ENCODE results near the gene TMCC1.
A peak's percentile ranks its signal among the peaks of the same experiment; 100 is the strongest.
"Not testable (repeated sequence)": the region's sequence is repeated elsewhere in the genome, so short reads cannot be mapped to it uniquely, and the experiment has no call there.

The TMCC1 gene

DNA sequence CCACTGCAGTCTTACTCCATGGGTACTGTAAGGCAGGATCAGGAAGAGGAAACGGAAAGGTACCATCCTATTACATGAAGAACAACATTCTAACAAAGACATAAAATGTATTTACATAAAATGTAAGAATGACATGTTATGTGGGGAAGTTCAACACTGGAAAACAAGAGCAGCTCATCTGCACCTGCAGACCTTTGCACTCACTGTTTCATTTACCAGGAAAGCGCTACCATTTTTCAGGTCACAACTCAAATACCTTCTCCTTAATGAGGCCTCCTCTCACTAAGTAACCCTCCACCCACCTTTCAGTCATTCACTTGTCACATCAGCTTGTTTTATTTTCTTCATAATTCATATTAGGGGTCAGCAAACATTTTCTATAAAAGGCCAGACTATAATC lies 2.6 kb downstream of the TMCC1 start:
- DNase-seq: no peak

GRCh38 chr3:129890125-129890524 lies 3.4 kb downstream of the TMCC1 start:
- DNase-seq: no peak

DNA sequence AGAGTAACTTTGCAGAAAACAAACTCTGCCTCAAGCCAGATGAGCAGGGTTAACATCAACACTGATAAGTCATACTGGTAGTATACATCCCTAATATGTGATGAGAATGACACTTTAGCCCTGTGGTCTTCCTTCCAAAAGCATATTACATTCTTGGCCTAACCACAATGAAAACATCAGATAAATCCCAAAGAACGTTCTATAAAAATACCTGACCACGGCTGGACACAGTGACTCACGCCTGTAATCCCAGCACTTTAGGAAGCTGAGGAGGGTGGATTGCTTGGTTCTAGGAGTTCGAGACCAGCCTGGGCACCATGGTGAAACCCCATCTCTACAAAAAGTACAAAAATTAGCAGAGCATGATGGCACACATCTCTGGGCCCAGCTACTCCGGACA lies 4.7 kb downstream of the TMCC1 start:
- no peak for DNase-seq

- no peak for DNase-seq
These were observed 12.2 kb downstream of the TMCC1 start for GRCh38 chr3:129881261-129881660.

- no peak for DNase-seq
These were observed 15.2 kb downstream of the TMCC1 start for GRCh38 chr3:129878355-129878754.

- not testable (repeated sequence) for DNase-seq
These were observed 19.0 kb downstream of the TMCC1 start for GRCh38 chr3:129874479-129874878.

DNA sequence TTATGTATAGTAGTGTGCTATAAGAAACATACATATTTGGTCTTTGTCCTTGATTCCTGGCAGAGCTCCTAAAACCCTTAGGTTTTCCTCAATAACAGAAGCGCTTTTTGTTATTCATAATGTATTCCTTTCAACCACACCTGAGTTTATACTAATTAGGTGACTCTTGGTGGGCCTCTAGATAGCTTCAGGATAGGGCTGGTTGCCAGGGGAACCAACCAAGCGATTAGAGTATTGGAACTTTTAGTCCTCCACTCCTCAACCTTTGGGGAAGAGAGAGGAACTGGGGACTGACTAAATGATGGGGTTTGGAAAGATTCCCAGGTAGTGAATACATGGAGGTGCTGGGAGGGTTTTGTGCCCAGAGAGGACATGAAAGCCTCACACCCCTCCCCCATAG lies 24.6 kb downstream of the TMCC1 start:
- no peak for DNase-seq

- DNase-seq: no peak
These were observed 25.9 kb downstream of the TMCC1 start for GRCh38 chr3:129867506-129868124.

DNA sequence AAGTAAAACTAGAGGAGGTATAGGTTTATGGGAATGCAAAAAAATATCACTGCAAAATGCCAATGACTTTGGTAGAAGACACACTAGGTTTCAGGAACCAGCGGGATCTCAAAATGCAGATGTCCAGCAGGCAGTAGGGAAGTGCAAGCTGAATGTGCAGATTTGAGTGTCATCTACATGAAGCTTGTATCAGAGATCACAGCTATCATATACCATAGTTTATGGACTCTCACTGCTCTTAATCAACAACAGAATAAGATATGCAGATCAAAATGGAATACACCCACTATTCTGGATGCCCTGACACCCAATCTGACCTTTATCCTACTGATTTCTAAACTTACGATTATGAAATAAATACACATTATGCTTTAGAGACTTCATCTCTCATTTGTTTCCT lies 27.7 kb downstream of the TMCC1 start:
- no peak for DNase-seq

- DNase-seq: no peak
These were observed 29.0 kb downstream of the TMCC1 start for GRCh38 chr3:129864519-129864918.

- DNase-seq: no peak
These were observed 34.2 kb downstream of the TMCC1 start for GRCh38 chr3:129859272-129859671.

GRCh38 chr3:129857899-129858298 lies 35.6 kb downstream of the TMCC1 start:
- DNase-seq: no peak

- DNase-seq: not testable (repeated sequence)
These were observed 36.7 kb downstream of the TMCC1 start for GRCh38 chr3:129856790-129857189.

DNA sequence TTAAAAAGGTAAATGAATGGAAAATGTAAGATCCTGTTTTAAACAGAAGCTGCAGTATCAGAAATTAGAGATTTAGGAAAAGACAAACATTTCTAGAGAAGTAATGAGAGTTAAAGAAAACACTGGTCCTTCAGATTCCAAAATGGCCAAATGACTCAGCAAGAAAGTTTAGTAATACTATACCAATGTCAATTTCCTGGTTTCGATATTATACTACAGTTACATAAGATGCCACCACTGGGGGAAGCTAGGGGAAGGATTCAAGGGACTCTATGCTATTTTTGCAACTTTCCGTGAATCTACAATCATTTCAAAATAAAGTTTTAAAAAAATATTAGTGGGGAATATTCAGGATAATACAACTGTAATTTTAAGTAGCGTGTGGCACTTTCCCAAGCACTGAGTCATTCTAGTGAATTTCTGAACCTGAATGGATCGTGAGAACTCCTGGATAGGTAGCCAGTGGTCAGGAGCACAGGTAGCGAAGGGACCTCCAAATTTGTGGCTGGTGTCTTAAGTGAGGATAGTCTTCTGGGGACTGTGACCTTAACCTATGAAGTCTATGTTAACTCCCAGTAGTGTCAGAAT lies 37.6 kb downstream of the TMCC1 start:
- DNase-seq: no peak

GRCh38 chr3:129855170-129855831 lies 38.2 kb downstream of the TMCC1 start:
- no peak for DNase-seq

DNA sequence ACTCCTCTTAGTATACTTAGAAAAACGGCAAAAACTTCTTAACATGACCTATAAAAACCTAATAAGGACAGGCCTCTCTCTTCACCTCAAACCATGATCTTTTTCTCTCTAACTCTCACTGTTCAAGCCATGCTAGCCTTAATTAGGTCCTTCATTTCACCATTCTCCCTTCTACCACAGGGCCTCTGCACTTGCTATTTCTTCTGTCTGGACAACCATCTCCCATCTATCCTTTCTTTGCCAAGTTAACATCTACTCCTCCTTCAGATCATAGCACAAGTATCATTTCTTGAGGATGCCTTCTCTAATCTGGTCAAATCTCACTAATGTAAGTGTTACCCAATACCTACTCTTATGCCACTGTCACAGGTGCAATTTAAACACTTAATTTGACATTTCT lies 39.1 kb downstream of the TMCC1 start:
- no peak for DNase-seq

DNA sequence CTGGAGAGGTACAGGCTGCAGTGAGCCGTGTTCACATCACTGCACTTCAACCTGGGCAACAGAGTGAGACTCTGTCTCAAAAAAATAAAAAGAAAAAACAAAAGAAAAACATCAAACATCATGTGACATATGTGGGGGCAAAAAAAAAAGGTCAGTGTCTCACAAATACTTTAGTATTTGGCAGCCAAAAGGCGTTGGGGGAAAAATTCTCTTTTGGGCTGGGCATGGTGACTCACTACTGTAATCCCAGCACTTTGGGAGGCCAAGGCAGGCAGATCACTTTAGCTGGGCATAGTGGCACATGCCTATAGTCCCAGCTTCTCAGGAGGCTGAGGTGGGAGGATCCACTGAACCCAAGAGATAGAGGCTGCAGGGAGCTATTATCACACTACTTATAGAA lies 47.6 kb downstream of the TMCC1 start:
- DNase-seq: no peak

DNA sequence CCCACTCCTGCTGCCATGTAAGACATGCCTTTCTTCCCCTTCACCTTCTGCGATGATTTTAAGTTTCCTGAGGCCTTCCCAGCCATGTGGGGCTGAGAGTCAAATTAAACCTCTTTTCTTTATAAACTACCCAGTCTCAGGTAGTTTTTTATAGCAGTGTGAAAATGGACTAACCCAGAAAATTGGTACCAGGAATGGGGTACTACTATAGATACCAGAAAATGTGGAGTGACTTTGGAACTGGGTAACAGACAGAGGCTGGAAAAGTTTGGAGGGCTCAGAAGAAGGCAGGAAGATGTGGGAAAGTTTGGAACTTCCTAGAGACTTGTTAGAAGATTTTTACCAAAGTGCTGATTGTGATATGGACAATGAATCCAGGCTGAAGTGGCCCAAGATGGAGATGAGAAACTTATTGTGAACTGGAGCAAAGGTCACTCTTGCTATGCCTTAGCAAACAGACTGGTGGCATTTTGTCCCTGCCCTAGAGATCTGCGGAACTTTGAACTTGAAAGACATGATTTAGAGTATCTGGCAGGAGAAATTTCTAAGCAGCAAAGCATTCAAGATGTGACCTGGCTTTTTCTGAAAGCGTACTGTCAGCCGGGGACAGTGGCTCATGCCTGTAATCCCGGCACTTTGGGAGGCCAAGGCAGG lies 52.7 kb downstream of the TMCC1 start:
- no peak for DNase-seq

DNA sequence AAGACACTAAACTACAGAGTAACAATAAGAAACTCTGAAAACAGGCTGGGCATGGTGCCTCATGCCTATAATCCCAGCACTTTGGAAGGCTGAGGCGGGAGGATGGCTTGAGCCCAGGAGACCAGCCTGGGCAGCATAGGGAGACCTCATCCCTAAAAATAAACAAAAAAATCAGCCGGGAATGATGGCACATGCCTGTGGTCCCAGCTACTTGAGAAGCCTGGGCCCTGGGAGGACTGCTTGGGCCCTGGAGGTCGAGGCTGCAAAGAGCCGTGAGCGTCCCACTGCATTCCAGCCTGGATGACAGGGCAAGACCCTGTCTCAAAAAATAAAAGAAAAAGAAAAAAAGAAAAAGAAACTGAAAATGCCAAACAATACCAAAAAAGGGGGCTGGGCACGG lies 55.4 kb downstream of the TMCC1 start:
- no peak for DNase-seq

DNA sequence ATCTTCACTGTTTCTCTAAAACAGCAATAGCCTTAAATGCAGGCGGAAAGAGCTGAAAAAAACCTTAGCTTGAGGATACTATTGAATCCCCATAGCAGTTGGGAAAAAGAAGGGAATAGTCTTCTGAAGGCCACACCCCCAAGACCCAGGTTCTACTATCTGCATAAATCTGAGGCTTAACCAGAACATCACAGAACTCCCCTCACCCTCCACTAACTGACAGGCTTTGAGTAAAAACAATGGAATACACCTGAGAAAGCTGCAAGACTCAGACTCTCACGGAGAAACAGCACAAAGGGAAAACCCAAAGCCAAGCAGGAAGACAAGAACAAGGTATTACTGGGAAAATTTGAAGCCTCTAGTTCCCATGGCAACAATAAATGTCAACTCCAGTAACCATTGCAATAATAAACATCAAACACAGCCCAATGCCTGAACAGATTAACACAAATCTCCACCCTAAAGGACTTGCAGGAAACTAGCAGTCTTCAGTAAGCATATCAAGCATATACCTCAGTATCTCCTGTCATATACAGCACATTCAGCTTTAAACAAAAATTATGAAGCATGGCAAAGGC lies 56.4 kb downstream of the TMCC1 start:
- peak; percentile 30 for DNase-seq

DNA sequence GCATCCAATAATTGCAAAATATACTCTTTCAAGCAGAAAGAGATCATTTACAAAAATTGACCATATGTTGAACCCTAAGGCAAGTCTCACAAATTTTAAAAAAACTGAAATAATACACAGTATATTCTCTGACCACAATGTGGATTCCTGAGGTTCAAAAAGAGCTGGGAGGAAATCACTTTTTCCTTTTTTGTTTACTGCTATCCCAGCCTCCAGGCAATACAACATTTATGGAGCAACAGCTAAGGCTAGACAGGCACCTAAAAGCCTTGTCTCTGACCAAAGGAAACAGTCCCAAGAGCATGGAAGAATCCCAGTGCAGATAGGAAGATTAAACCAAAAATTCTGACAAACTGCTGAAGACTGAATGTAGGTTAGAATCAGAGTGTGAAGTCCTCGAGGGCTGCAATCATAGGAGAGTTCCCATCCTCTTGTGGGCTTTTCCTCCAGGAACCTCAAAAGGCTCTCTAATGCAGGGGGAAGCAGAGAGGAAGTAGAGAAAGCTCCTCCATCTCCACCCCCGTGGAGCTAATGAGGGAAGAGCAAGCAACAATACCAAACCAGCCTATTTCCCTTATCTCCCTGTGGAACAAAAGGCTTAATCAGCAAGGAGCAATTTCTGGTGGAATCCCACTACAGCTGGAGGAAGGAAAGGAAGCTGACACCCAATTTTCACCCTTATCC lies 57.0 kb downstream of the TMCC1 start:
- DNase-seq: peak; percentile 30

DNA sequence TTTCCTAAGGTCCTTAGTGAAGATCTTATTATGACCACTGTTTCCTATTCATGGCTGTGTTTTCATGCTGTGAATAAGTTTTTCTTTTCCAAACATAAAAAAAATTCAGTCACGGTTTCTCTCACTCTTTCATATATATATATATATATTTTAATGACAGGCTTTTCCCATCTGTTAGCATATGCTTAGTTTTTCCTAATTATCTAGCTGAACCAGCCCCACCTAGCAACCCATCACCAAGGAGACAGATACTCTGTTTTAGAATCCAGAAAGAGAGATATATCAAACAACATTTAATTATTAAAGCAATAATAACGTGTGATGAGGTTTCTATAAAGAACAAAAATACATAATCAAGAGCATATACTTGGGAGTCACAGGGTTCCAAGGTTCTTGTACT lies 58.3 kb downstream of the TMCC1 start:
- no peak for DNase-seq

DNA sequence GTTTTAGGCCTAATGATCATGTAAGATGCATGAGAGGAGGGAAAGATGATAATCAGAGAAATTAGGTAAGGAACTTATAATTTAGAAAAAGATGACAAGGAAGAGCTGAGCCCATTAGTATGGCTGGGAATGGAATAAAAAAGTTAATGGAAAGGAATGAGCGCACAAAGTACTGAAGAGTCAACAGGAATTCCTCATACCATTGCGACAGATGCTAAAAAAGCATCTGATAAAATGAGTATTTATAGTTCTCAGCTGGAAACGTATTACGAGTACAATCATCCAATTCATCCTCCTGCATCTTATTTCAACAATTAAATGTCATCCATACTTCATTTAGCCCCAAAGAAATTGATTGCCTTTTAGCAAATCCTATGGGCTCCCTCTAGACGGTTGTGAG lies 58.9 kb downstream of the TMCC1 start:
- no peak for DNase-seq
